Endodermal cell (in vitro differentiated cells): Measurements from ENCODE around the gene TGFB2. TPM values are rescaled to one million over a fixed set of nuclear protein-coding genes. Genes with fewer than 3 reads are reported as not detected.
A peak's percentile ranks its signal among the peaks of the same experiment; 100 is the strongest.

Source experiments
- DNase-seq: peaks from one replicate; pipeline ENCODE4 v3.0.0-alpha.2; 2017
- H3K27ac ChIP-seq: 2 replicates; pipeline ENCODE4 v1.5.1; 2013; ENCODE audit warnings: mild to moderate bottlenecking, low read depth, low read length, moderate library complexity
- H3K27me3 ChIP-seq: 2 replicates; pipeline ENCODE4 v1.6.1; 2013; ENCODE audit warnings: mild to moderate bottlenecking, low read length, moderate library complexity; ENCODE audit not compliant: insufficient read depth, control insufficient read depth, poor library complexity, severe bottlenecking
- H3K36me3 ChIP-seq: 2 replicates; pipeline ENCODE4 v1.7.0; 2013; ENCODE audit warnings: mild to moderate bottlenecking, low read length, moderate library complexity; ENCODE audit not compliant: control insufficient read depth, insufficient read depth
- H3K4me1 ChIP-seq: one replicate; pipeline ENCODE4 v1.7.0; 2013; ENCODE audit warnings: low read length; ENCODE audit not compliant: control insufficient read depth, insufficient read depth
- H3K4me3 ChIP-seq: 2 replicates; pipeline ENCODE4 v1.5.1; 2013; ENCODE audit warnings: mild to moderate bottlenecking, low read length, moderate library complexity
- H3K9ac ChIP-seq: 2 replicates; pipeline ENCODE4 v1.6.1; 2013; ENCODE audit warnings: mild to moderate bottlenecking, low read length, moderate library complexity; ENCODE audit not compliant: poor library complexity, severe bottlenecking; ENCODE audit errors: extremely low read depth
- H3K9me3 ChIP-seq: 2 replicates; pipeline ENCODE4 v1.6.1; 2013; ENCODE audit warnings: mild to moderate bottlenecking, low read length, moderate library complexity; ENCODE audit not compliant: control insufficient read depth
- H3K27ac Mint-ChIP-seq: 2 replicates; pipeline ENCODE4 v1.8.0; 2020; ENCODE audit warnings: mixed read lengths
- H3K27me3 Mint-ChIP-seq: 2 replicates; pipeline ENCODE4 v1.8.0; 2021; ENCODE audit warnings: mild to moderate bottlenecking, mixed read lengths; ENCODE audit not compliant: insufficient read depth
- H3K36me3 Mint-ChIP-seq: 2 replicates; pipeline ENCODE4 v1.8.0; 2020; ENCODE audit warnings: low read depth, mixed read lengths
- H3K4me1 Mint-ChIP-seq: 2 replicates; pipeline ENCODE4 v1.8.0; 2020; ENCODE audit warnings: mixed read lengths
- H3K4me3 Mint-ChIP-seq: 2 replicates; pipeline ENCODE4 v1.8.0; 2020; ENCODE audit warnings: mild to moderate bottlenecking, moderate library complexity, mixed read lengths
- H3K9me3 Mint-ChIP-seq: 2 replicates; pipeline ENCODE4 v1.8.0; 2020; ENCODE audit warnings: mild to moderate bottlenecking, mixed read lengths
- CTCF ChIP-seq: fragments of 200-600 bp; sonication (generic); conservative IDR thresholded peaks from 2 replicates; pipeline ENCODE4 v1.5.0; 2021; ENCODE audit warnings: antibody characterized with exemption, mild to moderate bottlenecking
- WGBS, 2 experiments: methylation state at CpG; one replicate each; pipeline versions ENCODE4 v1.1.5 to v1.1.7; 2013; ENCODE audit warnings: missing lambda C conversion rate in 2 of 2, mixed read lengths in 1 of 2; ENCODE audit not compliant: insufficient coverage in 1 of 2, insufficient read length in 1 of 2; 5-methylcytosine and 5-hydroxymethylcytosine counted together
- total RNA-seq, 2 donors: library from RNA; stranded (reverse); fragmentation: NEBNext Ultra II Directional in 1 of 2; extraction: Animal tissue kit (Norgen Biotek cat#: 25700) in 1 of 2; gene quantifications; 2 replicates in 1 of 2; 3 replicates in 1 of 2; pipeline ENCODE4 v1.2.1, GENCODE V29; 2021

The TGFB2 gene
- total RNA-seq, 2 donors from 2014 or later = 0.11 to 1.2 TPM

DNA sequence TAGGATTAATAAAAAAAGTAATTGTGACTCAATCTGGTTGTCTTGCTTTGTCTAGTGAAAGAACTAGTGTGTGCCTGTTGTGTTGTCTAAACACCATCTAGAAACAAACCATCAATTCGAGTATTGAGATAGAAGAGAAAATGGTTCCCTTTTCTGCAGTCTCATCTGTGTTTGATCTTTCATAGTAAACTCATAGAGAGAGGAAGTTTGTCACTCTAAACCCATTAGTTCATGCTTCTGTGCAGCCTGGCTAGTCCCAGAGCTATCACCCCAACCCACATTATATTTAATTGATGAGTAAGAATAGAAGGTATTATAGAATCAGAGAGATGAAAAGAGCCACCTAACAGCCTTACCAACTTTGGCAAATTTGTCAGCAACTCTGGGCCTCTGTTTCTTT, 99.5 kb downstream of the TGFB2 start:
- Histone ChIP-seq H3K4me3 (no peak overlapping the region), H3K9ac (no peak overlapping the region), H3K27me3 (no peaks in the 10 kb centered on the region), H3K4me1 (no peaks in the 10 kb centered on the region), H3K27ac (no peak overlapping the region), H3K9me3 (no peaks in the 10 kb centered on the region), H3K36me3 (no peaks in the 10 kb centered on the region)
- 90% methylated on average over 1 of the region's 1 CpG; no CpG with 5 or more reads in 1 of the 2 experiments for WGBS, 2 experiments
- no peak overlapping the region for H3K27ac Mint-ChIP-seq
- no peak for TF ChIP-seq CTCF
- H3K27me3 Mint-ChIP-seq = no peaks in the 10 kb centered on the region
- no peak for DNase-seq
- no peak overlapping the region for H3K4me3 Mint-ChIP-seq
- peaks cover 6% of the 10 kb centered on the region for H3K9me3 Mint-ChIP-seq
- H3K4me1 Mint-ChIP-seq = no peaks in the 10 kb centered on the region
- no peaks in the 10 kb centered on the region for H3K36me3 Mint-ChIP-seq

- Mint-ChIP-seq H3K27ac (no peak overlapping the region), H3K4me1 (no peaks in the 10 kb centered on the region), H3K27me3 (no peaks in the 10 kb centered on the region), H3K4me3 (no peak overlapping the region), H3K36me3 (no peaks in the 10 kb centered on the region), H3K9me3 (peaks cover 6% of the 10 kb centered on the region)
- no peak for TF ChIP-seq CTCF
- no peak for DNase-seq
- no peaks in the 10 kb centered on the region for H3K27me3 ChIP-seq
- no peaks in the 10 kb centered on the region for H3K9me3 ChIP-seq
- no peak overlapping the region for H3K9ac ChIP-seq
- H3K36me3 ChIP-seq = no peaks in the 10 kb centered on the region
- no peaks in the 10 kb centered on the region for H3K4me1 ChIP-seq
- H3K27ac ChIP-seq = no peak overlapping the region
- no peak overlapping the region for H3K4me3 ChIP-seq
- 91 to 95% methylated on average over 6 to 7 of the region's 7 CpGs for WGBS, 2 experiments
These were observed 102.0 kb downstream of the TGFB2 start for GRCh38 chr1:218447010-218447689.

DNA sequence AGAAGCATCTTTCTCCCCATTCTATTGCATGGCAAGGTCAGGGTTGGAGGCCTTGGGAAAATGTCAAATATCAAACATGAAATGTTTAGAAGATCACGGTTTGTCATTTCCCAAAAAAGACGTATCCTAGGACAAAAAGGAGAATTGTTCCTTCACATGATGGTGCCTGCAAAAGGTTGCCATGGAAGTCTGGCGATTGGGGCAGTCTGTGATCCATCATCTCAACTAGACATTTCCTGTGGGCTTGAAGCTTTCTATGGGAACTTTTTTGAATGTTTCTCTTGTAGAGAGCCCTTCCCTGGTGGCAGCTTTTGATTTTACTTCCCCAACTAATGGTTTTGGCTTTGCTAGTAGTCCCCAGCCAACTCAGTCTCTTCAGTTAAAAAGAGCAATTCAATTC, 106.3 kb downstream of the TGFB2 start:
- no peak overlapping the region for H3K4me3 ChIP-seq
- H3K4me3 Mint-ChIP-seq = no peak overlapping the region
- no peaks in the 10 kb centered on the region for H3K27me3 ChIP-seq
- H3K4me1 Mint-ChIP-seq = no peaks in the 10 kb centered on the region
- no peaks in the 10 kb centered on the region for H3K4me1 ChIP-seq
- H3K9me3 Mint-ChIP-seq = peaks cover 6% of the 10 kb centered on the region
- no peak for TF ChIP-seq CTCF
- no peak overlapping the region for H3K9ac ChIP-seq
- no peak for DNase-seq
- peak overlapping the region; percentile 68 for H3K27ac ChIP-seq
- no peaks in the 10 kb centered on the region for H3K36me3 ChIP-seq
- no peaks in the 10 kb centered on the region for H3K9me3 ChIP-seq
- H3K27ac Mint-ChIP-seq = no peak overlapping the region
- H3K27me3 Mint-ChIP-seq = no peaks in the 10 kb centered on the region
- H3K36me3 Mint-ChIP-seq = no peaks in the 10 kb centered on the region
- 73 to 86% methylated on average over 3 of the region's 3 CpGs for WGBS, 2 experiments
